HG02852 (cell line): Measurements from ENCODE around the gene ATP6V0D1.
A peak's percentile ranks its signal among the peaks of the same experiment; 100 is the strongest.
"Not testable (repeated sequence)": the region's sequence is repeated elsewhere in the genome, so short reads cannot be mapped to it uniquely, and the experiment has no call there.

ENCODE experiments used
- ATAC-seq: cut with Tn5 transposase; IDR thresholded peaks from one replicate; pipeline ENCODE4 v1.9.1; 2021; ENCODE audit warnings: mild to moderate bottlenecking, moderate library complexity; ENCODE audit not compliant: unreplicated experiment

ATP6V0D1 gene

DNA sequence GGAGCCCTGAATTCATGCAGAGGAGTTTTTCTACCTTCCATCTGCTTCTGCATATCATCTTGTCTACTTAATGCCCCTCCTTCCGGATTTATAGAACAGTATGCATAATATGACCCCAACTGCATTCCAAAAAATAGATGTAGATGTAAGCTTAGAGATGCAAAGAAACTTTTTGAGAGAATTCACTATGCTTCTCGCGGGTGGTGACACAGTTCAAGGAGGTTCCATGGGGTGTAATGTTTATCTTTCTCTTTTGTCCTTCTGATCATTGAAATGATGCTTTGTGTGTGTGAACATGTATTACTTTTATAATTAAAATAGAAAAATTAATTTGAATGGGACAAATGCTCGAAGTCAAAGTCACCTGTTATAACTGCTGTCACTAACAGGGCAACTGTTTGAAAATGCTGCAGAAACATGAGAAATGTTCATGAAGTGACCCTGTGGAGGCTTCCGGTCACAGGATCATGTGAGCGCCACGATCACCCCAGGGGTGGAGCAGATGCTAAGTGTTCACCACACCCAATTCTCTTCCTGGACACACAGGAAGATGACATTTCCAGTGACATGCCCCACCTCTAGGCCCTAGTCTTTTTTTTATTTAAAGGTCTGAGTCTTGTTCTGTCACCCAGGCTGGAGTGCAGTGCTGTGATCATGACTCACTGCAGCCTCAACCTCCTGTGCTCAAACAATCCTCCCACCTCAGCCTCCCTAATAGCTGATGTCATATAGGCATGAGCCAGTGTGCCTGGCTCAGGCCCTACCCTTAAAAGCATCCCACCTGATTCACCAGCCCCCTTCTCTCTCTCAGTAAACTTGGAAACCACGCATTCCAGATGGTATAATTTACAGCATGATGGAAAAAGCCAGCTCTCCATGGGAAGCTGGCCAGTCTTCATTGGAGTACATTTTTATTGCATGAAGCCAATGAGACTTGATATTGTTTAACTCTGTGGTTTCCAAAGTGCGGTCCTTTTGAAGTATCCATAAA lies 23.4 kb upstream of the ATP6V0D1 start:
- ATAC-seq, result no peak

DNA sequence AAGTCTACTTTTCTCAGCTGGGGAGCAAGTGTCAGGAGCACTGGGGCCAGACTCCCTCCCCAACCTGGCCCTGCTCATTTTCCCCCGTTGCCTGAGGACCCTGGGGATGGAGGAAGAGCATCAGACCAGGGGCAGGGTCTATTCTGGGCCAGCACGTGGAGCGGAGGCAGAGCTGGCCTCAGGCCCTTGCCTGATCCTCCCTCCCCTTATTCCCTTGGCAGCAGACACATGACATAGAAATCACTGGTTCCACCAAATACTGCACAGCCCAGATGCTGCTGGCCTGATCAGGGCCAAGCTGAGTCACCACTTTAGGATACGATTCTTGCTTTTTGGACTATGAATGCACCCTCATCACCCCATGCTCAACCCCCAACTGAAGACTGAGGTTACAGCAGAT lies 18.1 kb upstream of the ATP6V0D1 start:
- ATAC-seq, result no peak

DNA sequence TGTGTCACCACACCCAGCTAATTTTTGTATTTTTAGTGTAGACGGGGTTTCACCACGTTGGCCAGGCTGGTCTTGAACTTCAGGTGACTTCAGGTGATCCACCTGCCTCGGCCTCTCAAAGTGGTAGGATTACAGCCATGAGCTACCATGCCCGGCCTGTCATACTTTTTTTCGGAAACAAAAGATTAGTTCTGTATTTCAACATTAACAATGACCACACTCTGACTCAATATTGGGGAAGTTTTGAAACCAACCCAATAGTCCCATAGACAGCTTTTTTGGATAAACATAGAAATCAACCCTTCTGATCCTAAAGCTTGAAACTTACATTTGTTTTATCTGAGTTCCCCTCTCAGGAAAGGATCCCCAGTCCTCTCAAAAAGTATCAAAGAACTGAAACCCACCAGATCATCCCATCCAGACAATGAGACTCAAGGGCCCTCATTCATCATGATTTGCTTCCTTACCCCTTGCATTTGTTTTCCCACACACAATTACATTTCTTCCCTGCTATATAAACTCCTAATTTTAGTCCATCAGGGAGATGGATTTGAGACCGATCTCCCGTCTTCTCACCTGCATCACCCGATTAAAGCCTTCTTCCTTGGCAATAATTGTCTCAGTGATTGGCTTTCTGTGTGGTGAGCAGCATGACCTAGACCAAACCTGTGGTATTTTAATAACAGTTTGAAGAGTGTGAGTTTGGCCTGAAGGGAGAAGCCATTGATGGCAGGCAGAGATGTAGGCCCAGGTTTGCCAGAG lies 9.6 kb upstream of the ATP6V0D1 start:
- no peak for ATAC-seq

DNA sequence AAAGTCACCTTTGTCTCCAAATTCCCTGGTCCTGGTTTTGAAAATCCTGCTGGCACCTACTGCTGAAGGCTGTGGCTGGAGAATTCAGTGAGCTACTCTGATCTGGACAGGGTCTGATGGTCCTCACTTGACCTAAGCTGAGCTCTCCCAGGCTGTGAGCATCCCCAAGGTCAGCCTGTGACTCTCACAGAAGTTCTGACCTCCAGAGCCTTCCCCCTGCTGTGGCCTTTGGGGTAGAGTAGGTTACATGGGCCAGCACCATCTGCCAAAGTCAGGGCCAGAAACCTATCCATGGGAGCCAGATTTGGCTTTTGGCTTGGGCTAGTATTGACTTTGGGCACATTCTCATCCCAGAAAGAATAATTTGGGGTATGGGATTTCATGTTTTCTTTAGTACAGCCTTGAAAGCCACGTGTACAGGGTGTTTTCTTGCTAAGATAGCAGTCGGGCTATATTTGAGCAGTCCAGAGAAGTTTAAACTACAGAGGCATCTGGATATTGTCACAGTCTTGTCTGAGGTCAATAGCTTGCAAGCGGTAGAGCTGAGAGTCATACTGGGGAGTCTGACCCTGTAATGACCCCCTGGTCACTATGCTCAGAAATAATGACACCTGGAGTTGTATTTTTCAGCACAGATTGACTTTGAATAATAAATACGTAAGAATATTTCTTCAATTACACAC lies 8.6 kb upstream of the ATP6V0D1 start:
- no peak for ATAC-seq

DNA sequence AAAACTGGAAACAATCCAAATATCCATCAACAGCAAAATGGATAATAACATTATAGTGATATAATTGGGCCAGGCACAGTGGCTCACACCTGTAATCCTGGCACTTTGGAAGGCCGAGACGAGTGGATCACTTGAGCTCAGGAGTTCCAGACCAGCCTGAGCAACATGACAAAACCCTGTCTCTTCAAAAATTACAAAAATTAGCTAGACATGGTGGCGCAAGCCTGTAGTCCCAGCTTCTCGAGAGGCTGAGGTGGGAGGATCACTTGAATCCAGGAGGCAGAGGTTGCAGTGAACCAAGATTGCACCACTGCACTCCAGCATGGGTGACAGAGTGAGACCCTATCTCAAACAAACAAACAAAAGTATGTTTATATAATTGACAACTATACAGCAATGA lies 6.6 kb upstream of the ATP6V0D1 start:
- not testable (repeated sequence) for ATAC-seq

DNA sequence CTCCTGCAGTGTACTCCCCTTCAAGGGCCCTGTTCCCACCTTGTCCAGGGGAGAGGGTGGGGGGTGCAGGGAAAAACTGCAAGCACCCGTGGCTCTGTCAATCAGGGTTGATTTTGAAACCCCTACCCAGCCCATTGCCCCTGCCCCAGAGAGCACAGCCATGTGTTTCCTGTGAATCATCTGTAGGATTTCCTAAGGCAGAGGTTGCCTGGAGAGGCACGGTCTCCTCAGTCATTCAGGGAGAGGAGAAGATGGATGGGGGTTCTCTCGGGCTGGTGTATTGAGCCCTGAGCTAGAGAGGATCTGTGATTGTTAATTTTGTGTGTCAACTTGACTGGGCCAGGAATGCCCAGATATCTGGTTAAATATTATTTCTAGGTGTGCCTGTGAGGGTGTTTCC lies 5.8 kb upstream of the ATP6V0D1 start:
- no peak for ATAC-seq

DNA sequence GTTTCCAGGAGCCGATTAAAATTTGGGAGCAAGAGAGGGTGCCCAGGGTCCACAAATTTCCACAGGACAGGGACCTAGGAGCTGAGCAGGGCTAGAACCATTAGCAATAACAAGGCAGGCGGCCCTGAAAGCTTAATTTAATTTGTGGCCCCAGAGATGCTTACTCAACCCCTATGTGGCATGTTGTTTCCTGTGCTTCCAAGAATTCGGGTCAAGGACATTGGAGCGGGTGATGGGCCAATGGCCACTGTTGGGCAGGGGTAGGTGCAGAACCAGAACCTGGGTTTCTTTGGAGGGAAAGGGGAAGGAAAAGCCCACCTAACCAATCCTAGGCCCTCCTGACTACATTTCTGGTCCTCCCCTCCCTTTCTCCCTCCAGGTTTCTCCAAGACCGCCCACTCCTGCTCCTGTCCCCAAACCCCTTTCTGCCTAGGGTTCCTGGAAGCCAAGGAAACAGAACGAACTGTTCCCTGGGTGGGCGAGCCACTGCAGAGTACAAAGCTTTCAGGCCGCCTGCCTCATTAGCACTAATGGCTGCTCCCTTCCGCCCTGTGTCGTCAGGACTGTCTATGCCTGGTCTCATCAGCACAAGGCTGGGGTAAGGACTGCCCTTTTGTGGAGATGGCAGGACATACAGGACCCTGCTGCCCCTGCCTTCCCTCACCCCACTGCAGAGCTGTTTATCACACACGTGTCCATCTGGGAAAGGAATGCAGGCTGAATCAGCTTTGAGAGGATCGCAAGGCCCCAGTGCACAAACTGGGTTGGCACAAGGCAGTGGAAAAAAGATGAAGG lies 3.0 kb upstream of the ATP6V0D1 start:
- no peak for ATAC-seq

DNA sequence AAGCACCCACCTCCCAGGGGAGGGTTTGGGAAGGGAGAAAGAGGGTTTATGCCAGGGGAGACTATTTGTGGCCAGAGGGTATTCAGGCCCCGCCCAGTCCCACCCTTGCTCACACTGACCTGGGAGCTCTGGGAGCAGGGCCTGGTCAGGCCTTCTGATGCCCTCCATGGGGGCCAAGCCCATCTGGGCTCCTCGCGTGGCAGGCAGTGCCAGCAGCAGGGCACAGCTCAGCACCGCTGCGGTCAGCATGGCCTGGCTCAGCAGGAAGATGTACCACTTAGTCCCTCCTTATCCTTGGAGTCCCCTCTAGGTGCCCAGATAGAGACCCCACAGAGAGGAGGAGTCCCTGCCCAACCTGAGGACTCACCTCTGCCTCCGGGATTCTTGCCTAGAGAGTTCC lies 2.2 kb upstream of the ATP6V0D1 start, which contains the start of gene AGRP:
Gene AGRP (minus strand): TSS at position 398 of the 400 bp plus-strand sequence. CDS start 149 bp downstream, at position 249.
- ATAC-seq, result no peak

DNA sequence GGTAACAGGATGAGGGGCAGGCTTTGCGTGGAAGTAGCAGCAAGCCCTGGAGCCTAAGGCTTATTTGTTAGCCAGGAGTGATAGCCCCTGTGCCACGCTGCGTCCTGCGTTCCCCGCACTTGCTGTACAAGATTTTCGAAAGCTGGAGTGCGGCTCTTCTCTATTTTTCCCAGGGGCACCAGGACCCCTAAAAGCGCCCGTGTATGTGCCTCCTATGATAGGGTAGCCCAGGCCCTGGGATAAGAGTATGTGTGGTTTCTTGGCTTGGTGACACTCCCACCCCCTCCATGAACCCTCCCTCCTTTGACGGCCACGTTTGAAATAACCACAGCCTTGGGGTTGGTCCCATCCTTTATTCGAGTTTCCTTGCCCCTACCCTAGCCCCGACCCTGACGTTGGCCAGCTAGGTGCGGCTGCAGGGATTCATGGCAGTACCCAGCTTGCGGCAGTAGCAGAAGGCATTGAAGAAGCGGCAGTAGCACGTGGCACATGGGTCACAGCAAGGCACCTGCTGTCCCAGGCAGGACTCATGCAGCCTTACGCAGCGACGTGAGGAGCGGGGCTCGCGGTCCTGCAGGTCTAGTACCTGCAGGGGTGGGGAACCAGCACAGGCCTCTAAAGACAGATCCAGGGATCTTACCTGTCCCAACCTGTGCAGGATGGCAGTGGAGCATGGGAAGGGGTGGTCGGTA lies 1.4 kb upstream of the ATP6V0D1 start:
- ATAC-seq, result no peak

DNA sequence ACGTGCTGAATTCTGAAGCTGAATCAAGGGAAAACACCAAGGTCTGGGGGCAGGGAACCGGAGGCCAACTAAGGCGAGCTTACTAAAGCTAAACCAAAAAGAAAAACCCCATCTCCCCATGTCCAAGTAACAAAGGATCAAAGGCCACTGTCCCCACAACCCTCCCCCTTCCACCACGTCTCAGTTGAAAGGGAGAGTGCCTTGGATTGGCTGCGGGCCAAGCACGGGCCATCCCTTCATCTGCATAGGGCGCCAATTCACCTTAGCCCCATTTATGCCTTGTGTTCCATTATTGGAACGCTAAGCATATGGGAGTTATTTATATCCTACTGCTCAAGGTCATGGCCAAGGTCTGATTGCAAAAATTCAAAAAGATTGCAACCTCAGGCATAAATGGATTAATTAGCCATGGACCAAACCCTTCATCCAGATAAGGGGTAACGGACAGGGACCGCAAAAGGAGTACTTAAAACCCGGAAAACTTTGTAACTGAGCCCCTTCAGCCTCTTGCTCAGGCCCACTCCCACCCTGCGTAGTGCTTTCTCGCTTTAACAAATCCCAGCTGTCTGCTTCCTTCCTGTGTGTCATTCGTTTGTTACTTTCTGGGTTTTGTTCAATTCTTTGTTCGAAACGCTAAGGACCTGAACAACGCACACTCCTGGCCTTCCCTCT lies 740 bp upstream of the ATP6V0D1 start:
- ATAC-seq, result peak; percentile 9

DNA sequence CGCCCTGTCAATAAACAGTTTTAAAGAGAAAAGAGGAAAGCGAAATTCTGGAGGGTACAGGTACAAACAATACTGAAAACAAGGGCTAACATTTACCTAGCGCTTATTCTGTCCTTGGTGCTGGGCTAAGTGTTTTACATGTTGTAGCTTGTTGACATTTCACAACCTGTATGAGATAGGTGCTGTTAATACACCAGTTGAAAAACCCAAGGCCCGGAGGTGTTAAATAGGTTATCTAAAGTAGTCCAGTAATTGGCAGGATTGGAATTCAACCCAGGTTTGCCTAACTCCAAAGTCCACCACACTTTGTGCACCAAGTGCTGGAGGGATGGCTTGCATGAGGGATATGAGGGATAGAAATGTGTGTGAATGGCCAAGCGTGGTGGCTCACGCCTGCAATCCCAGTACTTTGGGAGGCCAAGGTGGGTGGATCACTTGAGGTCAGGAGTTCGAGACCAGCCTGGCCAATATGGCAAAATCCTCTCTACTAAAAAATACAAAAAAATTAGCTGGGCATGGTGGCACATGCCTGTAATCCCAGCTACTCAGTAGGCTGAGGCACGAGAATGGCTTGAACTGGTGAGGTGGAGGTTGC lies 2.9 kb downstream of the ATP6V0D1 start:
- ATAC-seq, result no peak

DNA sequence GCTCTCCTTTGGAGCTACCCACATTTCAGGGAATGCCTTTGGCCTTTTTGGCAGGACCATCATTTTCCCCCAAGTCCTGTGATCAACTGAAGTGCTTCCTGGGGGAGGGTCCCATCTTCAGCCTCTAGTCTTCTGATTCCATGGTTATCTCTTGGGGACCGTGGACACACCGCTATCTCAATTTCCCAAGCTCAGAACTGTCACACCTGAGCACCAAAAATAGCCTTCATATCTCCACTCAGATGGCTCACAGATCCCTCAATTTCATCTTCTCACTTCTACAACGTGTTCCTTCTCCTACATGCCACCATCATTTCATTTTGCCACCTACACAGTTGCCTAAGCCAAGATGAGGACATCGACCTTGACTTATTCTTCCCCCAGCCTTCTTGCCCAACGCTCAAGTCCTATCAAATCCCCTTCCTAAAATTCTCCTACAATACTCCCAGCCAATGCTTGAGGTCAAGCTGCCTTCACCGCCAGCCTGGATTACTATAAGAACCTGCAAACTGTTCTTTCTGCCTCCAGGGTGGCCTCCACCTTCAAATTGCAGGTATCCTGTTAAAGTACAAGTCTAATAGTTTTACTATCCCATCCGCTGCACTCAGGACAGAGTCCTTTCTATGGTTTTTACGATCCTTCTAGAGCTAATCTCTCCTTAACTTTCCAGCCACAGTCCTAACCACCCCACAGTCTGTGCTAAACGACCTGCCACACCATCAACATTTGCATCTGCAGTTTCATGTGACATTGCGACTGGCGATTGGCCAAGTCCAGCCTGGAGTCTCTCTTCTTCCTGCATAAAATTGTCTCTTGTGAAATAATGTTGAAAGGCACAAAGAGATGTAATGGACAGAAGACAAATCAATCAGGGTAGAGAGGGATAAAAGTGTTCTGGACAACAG lies 6.2 kb downstream of the ATP6V0D1 start:
- no peak for ATAC-seq

DNA sequence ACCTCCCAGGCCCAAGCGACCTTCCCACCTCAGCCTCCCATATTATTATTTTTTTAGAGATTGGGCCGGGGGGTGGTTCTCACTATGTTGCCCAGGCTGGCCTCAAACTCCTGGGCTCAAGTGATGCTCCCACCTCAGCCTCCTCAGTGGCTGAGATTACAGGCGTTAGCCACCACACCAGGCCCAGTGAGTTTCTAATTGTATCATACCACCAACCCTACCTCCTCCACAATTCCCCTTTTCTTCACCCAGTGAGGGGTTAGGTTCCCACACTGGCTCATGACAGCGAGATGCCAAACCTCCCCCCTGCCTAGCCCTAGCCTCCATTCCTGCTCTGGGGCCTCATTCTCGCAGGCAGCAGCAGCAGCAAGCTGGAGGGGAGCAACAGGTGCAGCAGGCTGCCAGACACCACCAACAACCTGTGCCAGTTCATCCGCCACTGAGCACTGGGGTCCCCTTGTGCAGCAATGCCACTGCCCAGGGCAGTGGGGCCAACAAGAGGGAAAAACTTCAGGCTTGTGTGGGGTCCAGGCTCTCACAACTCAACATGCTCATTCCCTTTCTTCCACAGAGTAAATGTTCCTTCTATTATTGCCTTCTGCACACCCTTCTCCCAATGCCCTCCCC lies 9.1 kb downstream of the ATP6V0D1 start:
- no peak for ATAC-seq

DNA sequence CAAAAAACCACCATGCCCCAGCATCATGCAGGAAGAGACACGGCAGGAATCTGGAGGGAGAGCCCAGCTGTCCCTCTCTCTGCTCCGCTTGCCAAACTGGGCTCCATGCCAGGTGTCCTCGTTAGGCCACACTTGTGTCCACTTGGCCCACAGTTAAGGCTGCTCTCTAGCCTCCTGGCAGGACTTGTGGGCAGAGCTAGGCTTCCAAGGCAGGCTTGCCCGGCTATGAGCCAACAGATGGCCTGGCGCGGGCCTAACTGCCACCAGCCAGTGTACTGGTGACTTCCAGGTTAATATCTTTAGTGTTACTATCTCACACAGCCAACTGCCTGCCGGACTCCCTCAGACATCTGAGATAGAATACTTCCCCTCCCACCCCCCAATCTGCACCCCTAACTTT lies 10.6 kb downstream of the ATP6V0D1 start:
- ATAC-seq, result no peak

DNA sequence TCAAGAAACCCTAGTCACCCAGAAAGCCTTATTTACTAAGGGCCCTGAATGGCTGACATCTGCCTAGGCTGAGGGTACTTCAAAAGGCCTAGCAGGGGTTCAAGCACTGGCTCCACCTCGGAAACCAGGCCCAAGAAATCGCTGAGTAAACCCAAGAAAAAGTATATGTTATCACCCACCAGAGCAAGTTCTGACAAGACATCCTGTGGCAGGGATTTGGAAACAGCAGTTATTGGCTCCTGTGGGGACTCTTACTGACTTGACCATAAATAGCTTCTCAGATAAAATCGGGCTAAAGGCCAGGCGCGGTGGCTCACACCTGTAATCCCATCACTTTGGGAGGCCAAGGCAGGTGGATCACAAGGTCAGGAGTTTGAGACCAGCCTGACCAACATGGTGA lies 12.2 kb downstream of the ATP6V0D1 start:
- no peak for ATAC-seq

DNA sequence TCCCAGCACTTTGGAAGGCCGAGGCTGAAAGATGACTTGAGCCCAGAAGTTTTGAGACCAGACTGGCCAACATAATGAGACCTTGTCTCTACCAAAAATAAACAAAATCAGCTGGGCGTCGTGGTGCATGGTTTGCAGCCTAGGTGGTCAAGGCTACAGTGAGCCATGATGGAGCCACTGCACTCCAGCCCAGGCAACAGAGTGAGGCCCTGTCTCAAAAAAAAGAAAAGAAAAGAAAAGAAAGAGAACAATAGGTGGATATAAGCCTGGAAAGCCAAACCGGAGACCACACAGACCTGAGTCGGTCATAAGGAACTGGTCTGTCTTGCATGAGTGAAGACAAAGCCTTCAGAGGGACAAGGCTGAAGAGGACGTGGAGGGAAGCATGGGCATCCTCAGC lies 14.4 kb downstream of the ATP6V0D1 start:
- no peak for ATAC-seq

DNA sequence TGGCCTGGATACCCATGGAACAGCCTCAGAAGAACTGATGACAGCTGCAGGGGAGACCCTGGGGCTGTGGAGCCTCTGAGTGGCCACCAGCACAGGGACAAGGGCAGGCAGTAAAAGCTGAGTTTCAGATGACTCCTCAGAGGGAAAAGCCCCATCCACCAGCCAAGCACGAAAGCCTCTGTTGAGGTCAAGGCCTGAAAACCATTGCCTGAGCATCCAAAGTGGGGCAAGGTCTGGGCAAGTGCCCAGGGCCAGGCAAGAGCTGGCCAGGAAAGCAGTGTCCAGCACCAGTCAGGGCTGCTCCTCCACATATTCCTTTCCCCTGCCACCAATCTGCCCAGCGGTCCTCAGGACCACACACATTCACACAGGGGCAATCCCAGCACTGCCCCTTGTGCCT lies 16.4 kb downstream of the ATP6V0D1 start:
- ATAC-seq, result no peak
